Measurements from ENCODE around the gene IFT52.

Gene IFT52

DNA sequence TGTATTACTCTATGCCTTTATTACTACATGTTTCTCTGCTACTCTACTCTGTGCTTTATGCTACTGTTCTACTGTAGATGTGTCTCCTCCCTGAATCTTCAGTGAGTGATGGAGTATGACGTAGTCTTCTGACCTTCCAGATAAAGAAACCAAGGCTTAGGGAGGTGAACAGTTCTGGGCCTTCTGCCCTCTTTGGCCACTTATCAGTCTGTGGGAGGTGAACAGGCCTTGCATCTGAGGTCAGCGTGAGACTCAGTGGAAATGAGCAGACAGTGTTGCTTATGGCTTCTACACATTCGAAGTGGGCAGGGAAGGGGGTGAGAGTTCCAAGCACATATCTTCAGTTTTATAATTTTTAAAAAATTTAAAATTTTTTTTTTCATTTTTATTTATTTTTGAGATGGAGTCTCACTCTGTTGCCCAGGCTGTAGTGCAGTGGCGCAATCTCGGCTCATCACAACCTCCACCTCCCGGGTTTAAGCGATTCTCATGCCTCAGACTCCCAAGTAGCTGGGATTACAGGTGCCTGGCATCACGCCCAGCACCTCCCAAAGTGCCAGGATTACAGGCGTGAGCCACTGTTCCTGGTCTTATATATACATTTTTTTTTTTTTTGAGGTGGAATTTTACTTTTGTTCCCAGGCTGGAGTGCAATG lies 100.3 kb downstream of the IFT52 start:
- Histone ChIP-seq H3K9me3 (no peaks in the 10 kb centered on the region), H3K36me3 (peaks cover 28% of the 10 kb centered on the region)
- TF ChIP-seq, protein P1, sequence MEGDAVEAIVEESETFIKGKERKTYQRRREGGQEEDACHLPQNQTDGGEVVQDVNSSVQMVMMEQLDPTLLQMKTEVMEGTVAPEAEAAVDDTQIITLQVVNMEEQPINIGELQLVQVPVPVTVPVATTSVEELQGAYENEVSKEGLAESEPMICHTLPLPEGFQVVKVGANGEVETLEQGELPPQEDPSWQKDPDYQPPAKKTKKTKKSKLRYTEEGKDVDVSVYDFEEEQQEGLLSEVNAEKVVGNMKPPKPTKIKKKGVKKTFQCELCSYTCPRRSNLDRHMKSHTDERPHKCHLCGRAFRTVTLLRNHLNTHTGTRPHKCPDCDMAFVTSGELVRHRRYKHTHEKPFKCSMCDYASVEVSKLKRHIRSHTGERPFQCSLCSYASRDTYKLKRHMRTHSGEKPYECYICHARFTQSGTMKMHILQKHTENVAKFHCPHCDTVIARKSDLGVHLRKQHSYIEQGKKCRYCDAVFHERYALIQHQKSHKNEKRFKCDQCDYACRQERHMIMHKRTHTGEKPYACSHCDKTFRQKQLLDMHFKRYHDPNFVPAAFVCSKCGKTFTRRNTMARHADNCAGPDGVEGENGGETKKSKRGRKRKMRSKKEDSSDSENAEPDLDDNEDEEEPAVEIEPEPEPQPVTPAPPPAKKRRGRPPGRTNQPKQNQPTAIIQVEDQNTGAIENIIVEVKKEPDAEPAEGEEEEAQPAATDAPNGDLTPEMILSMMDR (IDR thresholded peaks at IDR 0.05) = no peak

DNA sequence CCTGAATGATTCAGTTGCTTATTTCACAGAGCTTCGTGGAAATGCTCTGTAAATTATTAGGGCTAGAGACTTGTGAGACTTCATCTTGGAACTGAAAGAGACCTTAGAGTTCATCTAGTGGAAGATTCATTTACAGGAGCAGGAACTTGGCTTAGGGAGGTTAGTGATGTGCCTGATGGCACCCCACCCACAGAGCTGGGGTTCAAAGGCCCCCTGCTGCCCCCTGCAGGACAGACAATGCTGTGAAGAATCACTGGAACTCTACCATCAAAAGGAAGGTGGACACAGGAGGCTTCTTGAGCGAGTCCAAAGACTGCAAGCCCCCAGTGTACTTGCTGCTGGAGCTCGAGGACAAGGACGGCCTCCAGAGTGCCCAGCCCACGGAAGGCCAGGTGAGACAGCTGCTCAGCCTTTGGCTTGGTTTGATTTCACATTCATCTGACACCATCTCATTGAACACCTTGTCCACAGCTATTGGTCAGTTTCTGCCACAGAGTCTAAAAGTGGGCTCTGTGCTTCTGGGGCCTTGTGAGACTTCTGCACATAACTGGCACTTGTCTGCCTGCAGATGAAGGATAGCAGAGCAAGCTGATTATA lies 101.3 kb downstream of the IFT52 start:
- no peak overlapping the region for H3K4me3 ChIP-seq (ENCODE audit: low read depth in 1 of 2, low read length in 1 of 2)
- H3K27me3 ChIP-seq = no peaks in the 10 kb centered on the region
- TF ChIP-seq, protein P1 (IDR thresholded peaks at IDR 0.05) = no peak
- no peak overlapping the region for H3K27ac ChIP-seq
- H3K4me1 ChIP-seq (ENCODE audit: control insufficient read depth in 1 of 2, insufficient read depth in 1 of 2, low read depth in 1 of 2, low read length in 1 of 2) = no peaks in the 10 kb centered on the region
- H3K36me3 ChIP-seq = peaks cover 19% of the 10 kb centered on the region
- H3K9me3 ChIP-seq = no peaks in the 10 kb centered on the region

More for the DNA sequence above, 100.3 kb downstream of the IFT52 start:
- Histone ChIP-seq H3K4me1 (ENCODE audit: control insufficient read depth in 1 of 2, insufficient read depth in 1 of 2, low read depth in 1 of 2, low read length in 1 of 2) (no peaks in the 10 kb centered on the region), H3K27ac (no peak overlapping the region), H3K27me3 (no peaks in the 10 kb centered on the region), H3K4me3 (ENCODE audit: low read depth in 1 of 2, low read length in 1 of 2) (no peak overlapping the region)

DNA sequence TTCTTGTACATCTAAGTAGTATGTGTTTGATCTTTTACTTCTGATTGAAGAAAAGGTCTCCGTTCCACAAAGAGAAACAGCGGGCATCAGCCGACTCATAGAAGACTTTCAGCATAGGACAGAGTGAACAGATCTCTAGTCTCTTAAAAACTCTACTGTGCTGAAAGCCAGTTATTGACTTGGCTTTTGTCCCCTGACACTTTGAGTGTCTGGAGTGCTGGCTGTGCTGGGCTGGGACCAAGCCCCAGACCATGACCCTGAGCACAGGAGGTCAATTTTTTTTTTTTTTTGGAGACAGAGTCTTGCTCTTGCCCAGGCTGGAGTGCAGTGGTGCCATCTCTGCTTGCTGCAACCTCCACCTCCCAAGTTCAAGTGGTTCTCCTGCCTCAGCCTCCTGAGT lies 104.0 kb downstream of the IFT52 start:
- TF ChIP-seq, protein P1 (IDR thresholded peaks at IDR 0.05) = no peak
- H3K27ac ChIP-seq = no peak overlapping the region
- H3K27me3 ChIP-seq = no peaks in the 10 kb centered on the region
- no peaks in the 10 kb centered on the region for H3K4me1 ChIP-seq (ENCODE audit: control insufficient read depth in 1 of 2, insufficient read depth in 1 of 2, low read depth in 1 of 2, low read length in 1 of 2)
- H3K9me3 ChIP-seq = no peaks in the 10 kb centered on the region
- no peak overlapping the region for H3K4me3 ChIP-seq (ENCODE audit: low read depth in 1 of 2, low read length in 1 of 2)
- peaks cover 14% of the 10 kb centered on the region for H3K36me3 ChIP-seq

DNA sequence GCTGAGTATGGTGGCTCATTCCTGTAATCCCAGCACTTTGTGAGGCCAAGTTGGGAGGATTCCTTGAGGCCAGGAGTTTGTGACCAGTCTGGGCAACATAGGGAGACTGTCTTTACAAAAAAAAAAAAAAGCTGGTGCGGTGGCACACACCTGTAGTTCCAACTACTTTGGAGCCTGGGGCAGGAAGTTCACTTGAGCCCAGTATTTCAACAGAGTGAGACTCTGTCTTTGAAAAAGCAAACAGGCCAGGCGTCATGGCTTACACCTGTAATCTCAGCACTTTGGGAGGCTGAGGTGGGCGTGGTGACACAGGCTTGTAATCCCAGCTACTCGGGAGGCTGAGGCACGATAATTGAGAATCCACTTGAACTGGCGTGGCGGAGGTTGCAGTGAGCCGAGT lies 104.8 kb downstream of the IFT52 start:
- Histone ChIP-seq H3K36me3 (peaks cover 16% of the 10 kb centered on the region), H3K27me3 (no peaks in the 10 kb centered on the region), H3K9me3 (no peaks in the 10 kb centered on the region), H3K4me3 (ENCODE audit: low read depth in 1 of 2, low read length in 1 of 2) (no peak overlapping the region), H3K27ac (no peak overlapping the region), H3K4me1 (ENCODE audit: control insufficient read depth in 1 of 2, insufficient read depth in 1 of 2, low read depth in 1 of 2, low read length in 1 of 2) (no peaks in the 10 kb centered on the region)
- TF ChIP-seq, protein P1 (IDR thresholded peaks at IDR 0.05) = no peak
